Memory B cell (primary cell): ENCODE results near the gene OR7A10.
"Not testable (repeated sequence)": the region's sequence is repeated elsewhere in the genome, so short reads cannot be mapped to it uniquely, and the experiment has no call there.

Experiments used
- ATAC-seq: fragments of 150-1000 bp; cut with Tn5 transposase; 2 replicates; pipeline ENCODE4 v1.10.0; 2021; ENCODE audit warnings: low read depth, mild to moderate bottlenecking, moderate library complexity
- DNase-seq, 2 donors: peaks; one replicate each; pipeline ENCODE4 v3.0.0; 2022; ENCODE audit warnings: low spot score in 2 of 2
- H3K27ac Mint-ChIP-seq: one replicate; pipeline ENCODE4 v1.8.0; 2022; ENCODE audit warnings: mild to moderate bottlenecking, moderate library complexity, mixed read lengths
- H3K27me3 Mint-ChIP-seq: one replicate; pipeline ENCODE4 v1.8.0; 2022; ENCODE audit warnings: mixed read lengths
- H3K36me3 Mint-ChIP-seq: one replicate; pipeline ENCODE4 v1.8.0; 2022; ENCODE audit warnings: mild to moderate bottlenecking, mixed read lengths
- H3K4me1 Mint-ChIP-seq: one replicate; pipeline ENCODE4 v1.8.0; 2022; ENCODE audit warnings: mixed read lengths
- H3K4me3 Mint-ChIP-seq: one replicate; pipeline ENCODE4 v1.8.0; 2022; ENCODE audit warnings: mild to moderate bottlenecking, moderate library complexity, mixed read lengths
- H3K9me3 Mint-ChIP-seq: one replicate; pipeline ENCODE4 v1.8.0; 2022; ENCODE audit warnings: mixed read lengths

The OR7A10 gene

GRCh38 chr19:14818588-14818987, 30.1 kb downstream of the OR7A10 start:
- no peaks in the 10 kb centered on the region for H3K36me3 Mint-ChIP-seq
- no peak for ATAC-seq
- H3K27me3 Mint-ChIP-seq, result peaks cover 9% of the 10 kb centered on the region
- no peaks in the 10 kb centered on the region for H3K4me1 Mint-ChIP-seq
- H3K27ac Mint-ChIP-seq, result no peak overlapping the region
- no peak overlapping the region for H3K4me3 Mint-ChIP-seq
- no peaks in the 10 kb centered on the region for H3K9me3 Mint-ChIP-seq
- DNase-seq, result no peak

GRCh38 chr19:14817052-14817451, 31.7 kb downstream of the OR7A10 start:
- Mint-ChIP-seq H3K4me1 (no peaks in the 10 kb centered on the region), H3K9me3 (no peaks in the 10 kb centered on the region), H3K4me3 (no peak overlapping the region), H3K27me3 (peaks cover 9% of the 10 kb centered on the region), H3K36me3 (no peaks in the 10 kb centered on the region), H3K27ac (no peak overlapping the region)
- ATAC-seq (no peak), DNase-seq (no peak)

GRCh38 chr19:14814982-14815652, 33.6 kb downstream of the OR7A10 start:
- Mint-ChIP-seq H3K36me3 (no peaks in the 10 kb centered on the region), H3K4me1 (no peaks in the 10 kb centered on the region), H3K4me3 (no peak overlapping the region), H3K27me3 (peaks cover 4% of the 10 kb centered on the region), H3K27ac (no peak overlapping the region), H3K9me3 (no peaks in the 10 kb centered on the region)
- no peak for DNase-seq
- ATAC-seq, result no peak

GRCh38 chr19:14809272-14810057, 39.3 kb downstream of the OR7A10 start:
- no peak overlapping the region for H3K27ac Mint-ChIP-seq
- ATAC-seq (no peak), DNase-seq (no peak)
- peaks cover 7% of the 10 kb centered on the region for H3K27me3 Mint-ChIP-seq
- peaks cover 2% of the 10 kb centered on the region for H3K9me3 Mint-ChIP-seq
- no peaks in the 10 kb centered on the region for H3K36me3 Mint-ChIP-seq
- peaks cover 3% of the 10 kb centered on the region for H3K4me1 Mint-ChIP-seq
- no peak overlapping the region for H3K4me3 Mint-ChIP-seq

GRCh38 chr19:14804765-14805164, 44.0 kb downstream of the OR7A10 start:
- DNase-seq, result no peak
- ATAC-seq, result no peak
- Mint-ChIP-seq H3K4me1 (peaks cover 3% of the 10 kb centered on the region), H3K27me3 (peaks cover 13% of the 10 kb centered on the region), H3K4me3 (no peak overlapping the region), H3K27ac (no peak overlapping the region), H3K36me3 (no peaks in the 10 kb centered on the region), H3K9me3 (peaks cover 3% of the 10 kb centered on the region)

- H3K4me3 Mint-ChIP-seq, result no peak overlapping the region
- no peak for ATAC-seq
Observed at GRCh38 chr19:14798760-14799159, 50.0 kb downstream of the OR7A10 start.

GRCh38 chr19:14796021-14796420, 52.7 kb downstream of the OR7A10 start:
- Mint-ChIP-seq H3K9me3 (peaks cover 1% of the 10 kb centered on the region), H3K27ac (no peak overlapping the region), H3K27me3 (peaks cover 11% of the 10 kb centered on the region), H3K4me1 (no peaks in the 10 kb centered on the region), H3K4me3 (no peak overlapping the region), H3K36me3 (no peaks in the 10 kb centered on the region)
- ATAC-seq, result no peak
- DNase-seq, result no peak

More at GRCh38 chr19:14798760-14799159, 50.0 kb downstream of the OR7A10 start:
- Mint-ChIP-seq H3K27me3 (peaks cover 19% of the 10 kb centered on the region), H3K27ac (no peak overlapping the region), H3K4me1 (no peaks in the 10 kb centered on the region), H3K9me3 (peaks cover 1% of the 10 kb centered on the region), H3K36me3 (no peaks in the 10 kb centered on the region)
- no peak for DNase-seq

GRCh38 chr19:14795078-14795721, 53.5 kb downstream of the OR7A10 start:
- no peaks in the 10 kb centered on the region for H3K4me1 Mint-ChIP-seq
- peaks cover 1% of the 10 kb centered on the region for H3K9me3 Mint-ChIP-seq

GRCh38 chr19:14792250-14792649, 56.5 kb downstream of the OR7A10 start:
- not testable (repeated sequence) for H3K27ac Mint-ChIP-seq, H3K4me1 Mint-ChIP-seq, H3K4me3 Mint-ChIP-seq

More at GRCh38 chr19:14795078-14795721, 53.5 kb downstream of the OR7A10 start:
- ATAC-seq (no peak), DNase-seq (no peak)
- H3K36me3 Mint-ChIP-seq, result no peaks in the 10 kb centered on the region
- H3K27ac Mint-ChIP-seq, result no peak overlapping the region
- no peak overlapping the region for H3K4me3 Mint-ChIP-seq
- H3K27me3 Mint-ChIP-seq, result peaks cover 9% of the 10 kb centered on the region

More at GRCh38 chr19:14792250-14792649, 56.5 kb downstream of the OR7A10 start:
- not testable (repeated sequence) for DNase-seq, H3K36me3 Mint-ChIP-seq, H3K27me3 Mint-ChIP-seq, H3K9me3 Mint-ChIP-seq, ATAC-seq
